Transverse colon (tissue), 4 donors: ENCODE measurements around the gene DHRS13. TPM values are rescaled to one million over a fixed set of nuclear protein-coding genes. Genes with fewer than 3 reads are reported as not detected.

Experiments used
- DNase-seq: peaks from one replicate; pipeline ENCODE4 v3.0.0-alpha.2; 2019
- H3K27ac ChIP-seq, 4 donors: fragments of 200-600 bp; sonication (generic); 2 replicates each; pipeline ENCODE4 v1.5.1; 2016 to 2018; ENCODE audit warnings: inconsistent platforms in 4 of 4
- H3K27me3 ChIP-seq: fragments of 200-600 bp; sonication (generic); 2 replicates; pipeline ENCODE4 v1.5.1; 2017; ENCODE audit warnings: inconsistent platforms
- H3K36me3 ChIP-seq, 4 donors: fragments of 200-600 bp; sonication (generic); 2 replicates each; pipeline ENCODE4 v1.5.1; 2017 to 2019; ENCODE audit warnings: inconsistent platforms in 4 of 4
- H3K4me1 ChIP-seq, 4 donors: fragments of 200-600 bp; sonication (generic); 2 replicates each; pipeline ENCODE4 v1.5.1; 2017 to 2020; ENCODE audit warnings: inconsistent platforms in 4 of 4
- H3K4me3 ChIP-seq, 4 donors: fragments of 200-600 bp; sonication (generic); 1 replicate in 1 of 4; 2 replicates in 3 of 4; pipeline versions ENCODE4 v1.5.1 to v1.6.1; 2017 to 2019; ENCODE audit warnings: inconsistent platforms in 4 of 4
- H3K9me3 ChIP-seq, 2 donors: fragments of 200-600 bp; sonication (generic); 2 replicates each; pipeline ENCODE4 v1.5.1; 2017 to 2019; ENCODE audit warnings: inconsistent platforms in 2 of 2
- CTCF ChIP-seq, 5 experiments: fragments of 200-600 bp in 3 of 5; fragments of 450-650 bp in 2 of 5; sonication (generic) in 3 of 5; IDR thresholded peaks; 1 replicate in 2 of 5; 2 replicates in 3 of 5; pipeline ENCODE4 v1.5.1; 2016 to 2017; ENCODE audit warnings: antibody characterized with exemption in 5 of 5, inconsistent platforms in 3 of 5, mild to moderate bottlenecking in 2 of 5, moderate library complexity in 1 of 5
- EP300 ChIP-seq: sonication (generic); formaldehyde crosslinking; IDR thresholded peaks from one replicate; pipeline ENCODE4 v1.6.1; 2017; ENCODE audit warnings: antibody characterized with exemption, low read depth
- POLR2A ChIP-seq: fragments of 450-650 bp; IDR thresholded peaks from one replicate; pipeline ENCODE4 v1.6.1; 2016; ENCODE audit warnings: antibody characterized with exemption, mild to moderate bottlenecking, moderate library complexity
- POLR2AphosphoS5 ChIP-seq, 3 donors: sonication (generic); formaldehyde crosslinking; IDR thresholded peaks; one replicate each; pipeline ENCODE4 v1.6.1; 2016; ENCODE audit warnings: antibody characterized with exemption in 3 of 3
- WGBS, 2 donors: methylation state at CpG; one replicate each; pipeline ENCODE4 v1.1.5; 2018; ENCODE audit warnings: low coverage in 1 of 2; 5-methylcytosine and 5-hydroxymethylcytosine counted together
- in situ Hi-C, 4 donors: fragments of 200-750 bp; cut with MboI; loops; one replicate each; pipeline versions ENCODE4 v1.15.0 to v1.15.1; 2017; ENCODE audit warnings: low sequenced_read_pairs in 3 of 4, low pct_ligation_motif_present in 1 of 4, low pct_unique_long_range_greater_than_20kb in 1 of 4
- intact Hi-C: fragments of 100-400 bp; cut with DNase I; formaldehyde crosslinking; loops from one replicate; pipeline ENCODE4 v1.15.1; 2023; ENCODE audit warnings: low total_unique reads
- total RNA-seq, 4 donors: library from RNA; depleted of rRNA; stranded (reverse); fragments of >200 nt; gene quantifications; one replicate each; pipeline ENCODE4 v1.1.0, GENCODE V29; 2016

DHRS13 gene
- total RNA-seq, 4 donors from 2014 or later: 2.2 to 6.5 (median 6.0) TPM

GRCh38 chr17:28920201-28920600, 17.3 kb upstream of the DHRS13 start:
- Histone ChIP-seq H3K4me1 (no peaks in the 10 kb centered on the region), H3K27me3 (no peaks in the 10 kb centered on the region), H3K9me3 (no peaks in the 10 kb centered on the region), H3K4me3 (no peak overlapping the region), H3K36me3 (peaks cover 0 to 73% (median 36%) of the 10 kb centered on the region in 4 donors), H3K27ac (no peak overlapping the region)
- TF ChIP-seq EP300 (no peak), POLR2A (no peak), POLR2AphosphoS5 (IDR thresholded peaks at IDR 0.05) (no peak), CTCF (IDR thresholded peaks at IDR 0.05) (no peak)
- intact Hi-C loops (no loop called here), in situ Hi-C loops (loop anchor here in 2 of 4 donors (25.0 kb wide), 1 partner anchor 158 kb away; no protein-coding TSS in a partner anchor)
- no peak for DNase-seq

- intact Hi-C loops (no loop called here), in situ Hi-C loops (loop anchor here in 3 of 4 donors (10.0 to 25.0 kb wide), 2 partner anchors 156 to 163 kb away; no protein-coding TSS in a partner anchor)
- H3K9me3 ChIP-seq: no peaks in the 10 kb centered on the region
- no peak overlapping the region for H3K4me3 ChIP-seq
- H3K27ac ChIP-seq: no peak overlapping the region
- 80% methylated on average over 2 of the region's 2 CpGs; no CpG with 5 or more reads in 1 of the 2 donors for WGBS, 2 donors
- H3K27me3 ChIP-seq: no peaks in the 10 kb centered on the region
- DNase-seq: no peak
- TF ChIP-seq EP300 (no peak), POLR2A (no peak), POLR2AphosphoS5 (IDR thresholded peaks at IDR 0.05) (no peak), CTCF (IDR thresholded peaks at IDR 0.05) (no peak)
- no peaks in the 10 kb centered on the region for H3K4me1 ChIP-seq
- H3K36me3 ChIP-seq: peaks cover 0 to 77% (median 31%) of the 10 kb centered on the region in 4 donors
Measured at GRCh38 chr17:28918295-28918694, 15.4 kb upstream of the DHRS13 start.

- DNase-seq: no peak
- in situ Hi-C loops (loop anchor here in 3 of 4 donors (10.0 to 25.0 kb wide), 2 partner anchors 155 to 163 kb away; no protein-coding TSS in a partner anchor), intact Hi-C loops (no loop called here)
- no peak overlapping the region for H3K27ac ChIP-seq
- peaks cover 3 to 5% (median 4%) of the 10 kb centered on the region in 4 donors for H3K4me1 ChIP-seq
- TF ChIP-seq EP300 (no peak), POLR2AphosphoS5 (IDR thresholded peaks at IDR 0.05) (no peak), CTCF (IDR thresholded peaks at IDR 0.05) (no peak), POLR2A (no peak)
- H3K27me3 ChIP-seq: no peaks in the 10 kb centered on the region
- WGBS, 2 donors: 79% methylated on average over 5 of the region's 5 CpGs; no CpG with 5 or more reads in 1 of the 2 donors
- no peak overlapping the region for H3K4me3 ChIP-seq
- H3K36me3 ChIP-seq: peaks cover 0 to 76% (median 28%) of the 10 kb centered on the region in 4 donors
- no peaks in the 10 kb centered on the region for H3K9me3 ChIP-seq
Measured at GRCh38 chr17:28917465-28917864, 14.6 kb upstream of the DHRS13 start.

- intact Hi-C loops (no loop called here), in situ Hi-C loops (loop anchor here in 3 of 4 donors (10.0 to 25.0 kb wide), 2 partner anchors 155 to 162 kb away; no protein-coding TSS in a partner anchor)
- DNase-seq: no peak
- Histone ChIP-seq H3K27me3 (no peaks in the 10 kb centered on the region), H3K9me3 (no peaks in the 10 kb centered on the region), H3K36me3 (peaks cover 0 to 78% (median 29%) of the 10 kb centered on the region in 4 donors), H3K4me3 (no peak overlapping the region), H3K4me1 (peaks cover 5 to 9% (median 7%) of the 10 kb centered on the region in 4 donors), H3K27ac (no peak overlapping the region)
- no peak for TF ChIP-seq POLR2AphosphoS5 (IDR thresholded peaks at IDR 0.05)
- no peak for TF ChIP-seq CTCF (IDR thresholded peaks at IDR 0.05)
- TF ChIP-seq POLR2A: no peak
- TF ChIP-seq EP300: no peak
- 81 to 91% methylated on average over 3 to 12 of the region's 12 CpGs for WGBS, 2 donors
Measured at GRCh38 chr17:28917029-28917428, 14.2 kb upstream of the DHRS13 start.
